ENCODE results near the gene UGGT1.

UGGT1 gene

GRCh38 chr2:128195435-128195984, 104.5 kb downstream of the UGGT1 start:
- TF ChIP-seq CTCF (IDR thresholded peaks at IDR 0.05; ENCODE audit: insufficient read depth, low read length, poor library complexity, severe bottlenecking) (no peak), EZH2phosphoT487 (conservative IDR thresholded peaks at IDR 0.05; ENCODE audit: low read length) (no peak)
- 0 out of 2 replicates have a peak, but pooled peaks cover 5% of the 10 kb centered on the region for H3K36me3 ChIP-seq (ENCODE audit: low read length)
- H2AFZ ChIP-seq (ENCODE audit: low read depth, low read length, severe bottlenecking): no peak overlapping the region
- H3F3A ChIP-seq (ENCODE audit: insufficient read depth): 0 out of 2 replicates have a peak, but pooled peaks cover 6% of the 10 kb centered on the region
- no peaks in the 10 kb centered on the region for H3K9me3 ChIP-seq (ENCODE audit: insufficient read depth, low read length)
- H3K4me3 ChIP-seq (ENCODE audit: insufficient read depth, low read length, poor library complexity, severe bottlenecking): no peak overlapping the region
- no peak overlapping the region for H3K27ac ChIP-seq (ENCODE audit: low read depth, low read length)
- H3K79me2 ChIP-seq (ENCODE audit: insufficient read depth, low read length): no peaks in the 10 kb centered on the region
- no peak overlapping the region for H3K9ac ChIP-seq (ENCODE audit: low read length)
- H4K20me1 ChIP-seq (ENCODE audit: low read depth, low read length): no peaks in the 10 kb centered on the region
- H3K27me3 ChIP-seq (ENCODE audit: low read length): no peaks in the 10 kb centered on the region
- no peaks in the 10 kb centered on the region for H3K9me2 ChIP-seq (replicated peaks; ENCODE audit: insufficient read depth, low read length)
- H3K4me2 ChIP-seq (ENCODE audit: low read depth, low read length, poor library complexity, severe bottlenecking): no peak overlapping the region

GRCh38 chr2:128196026-128196425, 105.0 kb downstream of the UGGT1 start:
- H3K27me3 ChIP-seq (ENCODE audit: low read length): no peaks in the 10 kb centered on the region
- H3K27ac ChIP-seq (ENCODE audit: low read depth, low read length): no peak overlapping the region
- H2AFZ ChIP-seq (ENCODE audit: low read depth, low read length, severe bottlenecking): no peak overlapping the region
- no peak overlapping the region for H3K4me3 ChIP-seq (ENCODE audit: insufficient read depth, low read length, poor library complexity, severe bottlenecking)
- TF ChIP-seq CTCF (IDR thresholded peaks at IDR 0.05; ENCODE audit: insufficient read depth, low read length, poor library complexity, severe bottlenecking): no peak
- TF ChIP-seq EZH2phosphoT487 (conservative IDR thresholded peaks at IDR 0.05; ENCODE audit: low read length): no peak
- H3K79me2 ChIP-seq (ENCODE audit: insufficient read depth, low read length): no peaks in the 10 kb centered on the region
- H3K9me2 ChIP-seq (replicated peaks; ENCODE audit: insufficient read depth, low read length): no peaks in the 10 kb centered on the region
- H3K9ac ChIP-seq (ENCODE audit: low read length): no peak overlapping the region
- 0 out of 2 replicates have a peak, but pooled peaks cover 2% of the 10 kb centered on the region for H3K36me3 ChIP-seq (ENCODE audit: low read length)
- no peaks in the 10 kb centered on the region for H3K9me3 ChIP-seq (ENCODE audit: insufficient read depth, low read length)
- H4K20me1 ChIP-seq (ENCODE audit: low read depth, low read length): no peaks in the 10 kb centered on the region
- no peak overlapping the region for H3K4me2 ChIP-seq (ENCODE audit: low read depth, low read length, poor library complexity, severe bottlenecking)
- H3F3A ChIP-seq (ENCODE audit: insufficient read depth): 0 out of 2 replicates have a peak, but pooled peaks cover 6% of the 10 kb centered on the region

- Histone ChIP-seq H3K79me2 (ENCODE audit: insufficient read depth, low read length) (no peaks in the 10 kb centered on the region), H3F3A (ENCODE audit: insufficient read depth) (0 out of 2 replicates have a peak, but pooled peaks cover 6% of the 10 kb centered on the region), H2AFZ (ENCODE audit: low read depth, low read length, severe bottlenecking) (no peak overlapping the region), H3K27me3 (ENCODE audit: low read length) (no peaks in the 10 kb centered on the region), H3K9ac (ENCODE audit: low read length) (no peak overlapping the region), H3K4me3 (ENCODE audit: insufficient read depth, low read length, poor library complexity, severe bottlenecking) (no peak overlapping the region), H4K20me1 (ENCODE audit: low read depth, low read length) (no peaks in the 10 kb centered on the region), H3K9me3 (ENCODE audit: insufficient read depth, low read length) (no peaks in the 10 kb centered on the region), H3K27ac (ENCODE audit: low read depth, low read length) (no peak overlapping the region), H3K4me2 (ENCODE audit: low read depth, low read length, poor library complexity, severe bottlenecking) (no peak overlapping the region), H3K36me3 (ENCODE audit: low read length) (no peaks in the 10 kb centered on the region), H3K9me2 (replicated peaks; ENCODE audit: insufficient read depth, low read length) (no peaks in the 10 kb centered on the region)
- TF ChIP-seq CTCF (IDR thresholded peaks at IDR 0.05; ENCODE audit: insufficient read depth, low read length, poor library complexity, severe bottlenecking) (no peak), EZH2phosphoT487 (conservative IDR thresholded peaks at IDR 0.05; ENCODE audit: low read length) (no peak)
Measured at GRCh38 chr2:128196471-128196931, 105.5 kb downstream of the UGGT1 start.

All from SU-DHL-6 (cell line).